ENCODE results near the gene TTC23L. TPM values are rescaled to one million over a fixed set of nuclear protein-coding genes. Genes with fewer than 3 reads are reported as not detected.

TTC23L gene
- total RNA-seq, 2 donors from 2014 or later: 2.4 to 2.7 TPM

DNA sequence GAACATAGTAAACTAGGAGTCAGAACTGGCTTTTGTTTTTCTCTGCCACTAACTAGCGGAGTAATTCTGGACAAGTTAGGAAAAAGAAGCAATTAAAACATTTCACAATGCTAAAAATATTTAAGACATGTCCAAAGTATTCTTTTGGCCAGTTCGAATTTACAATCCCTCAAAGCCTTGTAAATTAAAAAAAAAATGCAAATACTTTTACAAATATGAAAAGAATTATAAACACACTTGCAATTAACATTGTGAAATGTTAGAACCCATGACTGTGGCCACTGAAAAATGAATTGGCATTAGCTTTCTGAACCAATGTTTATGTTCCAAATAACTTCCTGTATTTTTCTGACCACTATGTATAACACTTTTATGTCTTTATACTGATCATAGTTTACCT, 74.1 kb downstream of the TTC23L start:
- intact Hi-C loops (cut with DNase I): no loop called here

DNA sequence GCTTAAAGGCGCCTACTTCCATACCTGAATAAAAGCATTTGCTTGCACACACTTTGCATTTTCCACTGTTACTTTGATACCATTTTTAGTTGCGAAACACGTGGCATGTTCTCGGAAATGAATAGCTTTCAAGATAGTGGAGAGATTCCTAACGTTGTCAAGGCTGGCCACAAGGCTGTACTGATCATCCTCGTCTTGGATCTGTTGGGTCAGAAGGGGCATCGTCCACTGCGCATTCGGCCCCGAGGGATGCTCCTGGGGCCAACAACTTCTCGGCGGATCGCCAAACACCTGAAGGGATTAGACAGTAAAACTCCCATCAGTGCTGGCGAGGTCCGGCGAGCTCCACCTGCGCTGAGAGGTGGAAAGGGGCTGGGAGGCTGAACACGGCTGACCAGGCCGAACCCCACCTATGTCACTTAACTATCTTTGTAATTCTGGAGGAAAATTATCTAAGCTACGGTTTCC, 75.7 kb downstream of the TTC23L start:
- WGBS: 3% methylated on average over 20 of the region's 20 CpGs
- peak; percentile 11 for DNase-seq (ENCODE audit: low spot score)
- intact Hi-C loops (cut with DNase I): no loop called here

More for the DNA sequence above, 74.1 kb downstream of the TTC23L start:
- peaks cover 2% of the 10 kb centered on the region for H3K4me1 ChIP-seq (replicated peaks)
- WGBS: 60% methylated on average over 2 of the region's 2 CpGs
- TF ChIP-seq POLR2A (IDR thresholded peaks at IDR 0.05): no peak
- TF ChIP-seq, protein P1, sequence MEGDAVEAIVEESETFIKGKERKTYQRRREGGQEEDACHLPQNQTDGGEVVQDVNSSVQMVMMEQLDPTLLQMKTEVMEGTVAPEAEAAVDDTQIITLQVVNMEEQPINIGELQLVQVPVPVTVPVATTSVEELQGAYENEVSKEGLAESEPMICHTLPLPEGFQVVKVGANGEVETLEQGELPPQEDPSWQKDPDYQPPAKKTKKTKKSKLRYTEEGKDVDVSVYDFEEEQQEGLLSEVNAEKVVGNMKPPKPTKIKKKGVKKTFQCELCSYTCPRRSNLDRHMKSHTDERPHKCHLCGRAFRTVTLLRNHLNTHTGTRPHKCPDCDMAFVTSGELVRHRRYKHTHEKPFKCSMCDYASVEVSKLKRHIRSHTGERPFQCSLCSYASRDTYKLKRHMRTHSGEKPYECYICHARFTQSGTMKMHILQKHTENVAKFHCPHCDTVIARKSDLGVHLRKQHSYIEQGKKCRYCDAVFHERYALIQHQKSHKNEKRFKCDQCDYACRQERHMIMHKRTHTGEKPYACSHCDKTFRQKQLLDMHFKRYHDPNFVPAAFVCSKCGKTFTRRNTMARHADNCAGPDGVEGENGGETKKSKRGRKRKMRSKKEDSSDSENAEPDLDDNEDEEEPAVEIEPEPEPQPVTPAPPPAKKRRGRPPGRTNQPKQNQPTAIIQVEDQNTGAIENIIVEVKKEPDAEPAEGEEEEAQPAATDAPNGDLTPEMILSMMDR (IDR thresholded peaks at IDR 0.05): no peak
- TF ChIP-seq POLR2AphosphoS5 (IDR thresholded peaks at IDR 0.05): no peak
- no peak for DNase-seq (ENCODE audit: low spot score)
- H3K27ac ChIP-seq: no peak overlapping the region
- no peak overlapping the region for H3K4me3 ChIP-seq
- no peaks in the 10 kb centered on the region for H3K9me3 ChIP-seq
- H3K36me3 ChIP-seq: no peaks in the 10 kb centered on the region
- no peaks in the 10 kb centered on the region for H3K27me3 ChIP-seq (replicated peaks; ENCODE audit: insufficient read depth)

DNA sequence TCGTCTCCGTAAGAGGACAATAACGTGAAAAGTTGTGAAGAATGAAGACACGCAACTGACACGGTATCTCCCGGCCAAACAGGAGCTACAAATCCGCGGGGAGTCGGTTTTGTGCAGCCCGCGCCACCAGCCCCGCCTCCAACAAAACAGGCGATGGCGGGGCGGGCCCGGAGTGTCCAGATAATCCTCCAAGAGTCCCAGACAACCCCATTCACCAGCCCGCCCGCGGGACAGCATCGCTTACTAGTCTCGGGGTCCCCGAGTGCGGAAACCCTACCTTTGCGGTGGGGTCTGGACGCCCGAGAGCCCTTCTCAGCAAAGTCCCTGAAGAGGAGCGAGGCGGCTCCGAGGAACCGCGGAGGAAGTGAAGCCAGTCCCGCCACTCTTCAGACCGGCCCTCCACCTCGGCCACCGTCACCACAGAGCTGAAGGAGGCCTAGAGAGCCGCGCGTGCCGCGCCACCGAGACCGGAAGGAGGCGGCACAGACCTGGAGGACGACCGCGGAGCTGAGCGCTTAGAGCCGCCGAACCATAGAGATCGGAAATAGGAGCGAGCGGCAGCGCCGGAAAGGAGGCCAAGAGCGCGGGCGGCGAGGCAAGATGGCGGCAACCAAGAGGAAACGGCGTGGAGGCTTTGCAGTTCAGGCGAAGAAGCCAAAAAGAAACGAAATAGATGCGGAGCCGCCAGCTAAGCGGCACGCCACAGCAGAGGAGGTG, 76.3 kb downstream of the TTC23L start, which contains the start of the genes BRIX1 and RAD1:
Gene BRIX1 (plus strand): TSS at position 573 of the 717 bp plus-strand sequence. CDS start 28 bp downstream, at position 601.
Gene RAD1 (minus strand): TSS at position 366 of the 717 bp plus-strand sequence. CDS start 612 bp downstream, outside the sequence.
- H3K4me1 ChIP-seq (replicated peaks): peaks cover 3% of the 10 kb centered on the region
- WGBS: under 1% methylated on average over 67 of the region's 67 CpGs
- TF ChIP-seq, protein P1 (IDR thresholded peaks at IDR 0.05): peak in 3 of 4 experiments; percentile 8 to 50 (median 39)
- TF ChIP-seq POLR2A (IDR thresholded peaks at IDR 0.05): no peak
- TF ChIP-seq POLR2AphosphoS5 (IDR thresholded peaks at IDR 0.05): peak; percentile 96
- DNase-seq (ENCODE audit: low spot score): peak; percentile 96
- intact Hi-C loops (cut with DNase I): no loop called here
- peak within 1 kb of the TSS; percentile 75 to 89 for H3K4me3 ChIP-seq
- no peaks in the 10 kb centered on the region for H3K36me3 ChIP-seq
- peak within 1 kb of the TSS; percentile 84 to 87 for H3K27ac ChIP-seq
- no peaks in the 10 kb centered on the region for H3K27me3 ChIP-seq (replicated peaks; ENCODE audit: insufficient read depth)
- no peaks in the 10 kb centered on the region for H3K9me3 ChIP-seq

More for the DNA sequence above, 75.7 kb downstream of the TTC23L start:
- TF ChIP-seq, protein P1 (IDR thresholded peaks at IDR 0.05): no peak
- TF ChIP-seq POLR2A (IDR thresholded peaks at IDR 0.05) (no peak), POLR2AphosphoS5 (IDR thresholded peaks at IDR 0.05) (no peak)
- no peaks in the 10 kb centered on the region for H3K9me3 ChIP-seq
- H3K4me3 ChIP-seq: peak overlapping the region; percentile 75 to 89
- H3K27ac ChIP-seq: peak overlapping the region; percentile 84 to 87
- no peaks in the 10 kb centered on the region for H3K36me3 ChIP-seq
- H3K27me3 ChIP-seq (replicated peaks; ENCODE audit: insufficient read depth): no peaks in the 10 kb centered on the region
- peaks cover 2% of the 10 kb centered on the region for H3K4me1 ChIP-seq (replicated peaks)

DNA sequence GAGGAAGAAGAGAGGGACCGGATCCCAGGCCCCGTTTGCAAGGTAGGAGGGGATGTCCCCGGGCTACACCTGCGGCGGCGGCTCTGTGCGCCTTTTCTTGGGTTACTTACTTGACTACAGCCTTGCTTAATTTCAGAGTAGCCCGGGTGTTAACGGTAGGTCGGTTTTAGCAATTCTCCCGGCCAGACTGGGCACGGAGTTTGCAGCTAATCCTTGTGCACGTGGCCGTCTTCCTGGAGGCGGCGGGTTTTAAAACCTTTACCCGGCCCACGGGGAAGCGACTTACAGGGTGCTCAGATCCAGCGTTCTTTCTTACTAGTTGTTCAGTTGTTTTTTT, 76.9 kb downstream of the TTC23L start:
- H3K9me3 ChIP-seq: no peaks in the 10 kb centered on the region
- DNase-seq (ENCODE audit: low spot score): no peak
- peak overlapping the region; percentile 84 to 87 for H3K27ac ChIP-seq
- no peaks in the 10 kb centered on the region for H3K36me3 ChIP-seq
- TF ChIP-seq, protein P1 (IDR thresholded peaks at IDR 0.05): no peak
- TF ChIP-seq POLR2AphosphoS5 (IDR thresholded peaks at IDR 0.05) (no peak), POLR2A (IDR thresholded peaks at IDR 0.05) (no peak)
- intact Hi-C loops (cut with DNase I): no loop called here
- peaks cover 6% of the 10 kb centered on the region for H3K4me1 ChIP-seq (replicated peaks)
- WGBS: under 1% methylated on average over 20 of the region's 20 CpGs
- peak overlapping the region; percentile 75 to 89 for H3K4me3 ChIP-seq
- H3K27me3 ChIP-seq (replicated peaks; ENCODE audit: insufficient read depth): no peaks in the 10 kb centered on the region

Measured in prostate gland (tissue), 2 donors.